Left ventricle myocardium inferior (tissue), 1 donor: ENCODE results near the gene CELF2. TPM values are rescaled to one million over a fixed set of nuclear protein-coding genes. Genes with fewer than 3 reads are reported as not detected.
A peak's percentile ranks its signal among the peaks of the same experiment; 100 is the strongest.

Experiments used
- DNase-seq: peaks from one replicate; pipeline ENCODE4 v3.0.0-alpha.2; 2020
- H3K27ac ChIP-seq: fragments of 200-600 bp; replicated peaks from 2 replicates; pipeline ENCODE4 v1.8.0; 2021
- H3K27me3 ChIP-seq: fragments of 200-600 bp; 2 replicates; pipeline ENCODE4 v1.8.0; 2021; ENCODE audit warnings: low read depth
- H3K36me3 ChIP-seq: fragments of 200-600 bp; 2 replicates; pipeline ENCODE4 v1.8.0; 2021
- H3K4me1 ChIP-seq: fragments of 200-600 bp; 2 replicates; pipeline ENCODE4 v1.8.0; 2021
- H3K4me3 ChIP-seq: fragments of 200-600 bp; 2 replicates; pipeline ENCODE4 v1.8.0; 2021; ENCODE audit warnings: mild to moderate bottlenecking, moderate library complexity
- H3K9me3 ChIP-seq: fragments of 200-600 bp; replicated peaks from 2 replicates; pipeline ENCODE4 v1.8.0; 2021
- intact Hi-C: fragments of 100-400 bp; cut with micrococcal nuclease; formaldehyde crosslinking; loops from one replicate; pipeline ENCODE4 v1.11.0; 2022
- long read RNA-seq: library from polyadenylated mRNA; unstranded; transcript quantifications from one replicate; pipeline ENCODE4 v2.0.0, GENCODE V29; 2021
- total RNA-seq: library from RNA; stranded (reverse); fragmentation: NEBNext Ultra II Directional; extraction: Animal tissue kit (Norgen Biotek cat#: 25700); gene quantifications from one replicate; pipeline ENCODE4 v1.2.1, GENCODE V29; 2021
- TF ChIP-seq, protein P1 (sequence below): fragments of 200-600 bp; IDR thresholded peaks from 2 replicates; pipeline ENCODE4 v1.8.0; 2021; ENCODE audit warnings: antibody characterized with exemption, mild to moderate bottlenecking, borderline replicate concordance
- donor health status: DM: no; HTN: yes; CAD: no; lungs with severe emphysema.

The CELF2 gene
- 74.9 TPM for total RNA-seq
- long read RNA-seq, full-length matches to known transcripts = 14 of 96 reads
- long read RNA-seq, partial matches to known transcripts = 35 of 96 reads
- long read RNA-seq, other reads (novel, unspliced or antisense) = 47 of 96 reads

DNA sequence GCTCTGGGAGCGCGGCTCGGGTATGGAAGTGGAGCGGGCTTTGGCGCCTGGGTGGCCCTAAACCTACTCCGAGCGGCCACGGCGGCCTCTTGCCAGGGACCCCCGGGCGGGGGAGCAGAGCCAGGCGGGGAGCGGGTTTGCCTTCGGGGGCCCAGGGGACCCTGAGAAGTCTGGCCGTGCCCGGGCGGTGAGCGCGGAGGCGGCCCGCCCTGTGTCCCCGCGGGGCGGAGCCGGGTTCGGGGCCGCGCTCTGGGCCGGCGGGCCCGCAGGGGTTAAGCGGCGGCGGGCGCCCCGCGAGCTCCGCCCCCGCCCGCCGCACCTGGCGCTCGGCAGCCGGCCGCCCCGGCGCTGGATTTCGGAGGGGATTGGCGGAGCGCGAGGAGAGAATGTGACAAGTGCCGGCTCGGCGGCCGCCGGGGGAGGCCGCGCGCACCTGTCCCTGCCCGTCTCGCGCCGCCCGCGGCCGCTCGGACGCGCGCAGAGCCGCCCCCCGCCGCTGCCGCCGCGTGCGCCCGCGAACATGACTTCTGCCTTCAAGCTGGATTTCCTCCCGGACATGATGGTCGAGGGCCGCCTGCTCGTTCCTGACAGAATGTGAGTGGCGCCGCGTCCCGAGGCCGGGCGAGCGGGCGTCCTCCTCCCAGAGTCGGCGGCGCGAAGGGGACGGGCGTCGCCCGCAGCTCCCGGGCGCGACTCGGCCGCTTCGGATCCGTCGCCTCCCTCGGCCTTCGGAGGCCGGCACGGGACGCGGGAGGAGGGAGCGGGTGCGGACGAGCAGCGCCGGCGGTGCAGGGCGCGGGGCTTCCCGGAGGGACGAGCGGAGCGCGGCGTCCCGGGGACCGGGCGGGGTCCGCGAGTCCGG is at the start of gene CELF2:
Gene CELF2 (plus strand): TSS at position 303 of the 862 bp plus-strand sequence. CDS start 218 bp downstream, at position 521.
- no peaks in the 10 kb centered on the region for H3K27me3 ChIP-seq
- H3K4me3 ChIP-seq = peak within 1 kb of the TSS; percentile 81
- H3K27ac ChIP-seq = peak within 1 kb of the TSS; percentile 95
- H3K36me3 ChIP-seq = no peaks in the 10 kb centered on the region
- peak; percentile 75 for DNase-seq
- no peaks in the 10 kb centered on the region for H3K9me3 ChIP-seq
- TF ChIP-seq, protein P1, sequence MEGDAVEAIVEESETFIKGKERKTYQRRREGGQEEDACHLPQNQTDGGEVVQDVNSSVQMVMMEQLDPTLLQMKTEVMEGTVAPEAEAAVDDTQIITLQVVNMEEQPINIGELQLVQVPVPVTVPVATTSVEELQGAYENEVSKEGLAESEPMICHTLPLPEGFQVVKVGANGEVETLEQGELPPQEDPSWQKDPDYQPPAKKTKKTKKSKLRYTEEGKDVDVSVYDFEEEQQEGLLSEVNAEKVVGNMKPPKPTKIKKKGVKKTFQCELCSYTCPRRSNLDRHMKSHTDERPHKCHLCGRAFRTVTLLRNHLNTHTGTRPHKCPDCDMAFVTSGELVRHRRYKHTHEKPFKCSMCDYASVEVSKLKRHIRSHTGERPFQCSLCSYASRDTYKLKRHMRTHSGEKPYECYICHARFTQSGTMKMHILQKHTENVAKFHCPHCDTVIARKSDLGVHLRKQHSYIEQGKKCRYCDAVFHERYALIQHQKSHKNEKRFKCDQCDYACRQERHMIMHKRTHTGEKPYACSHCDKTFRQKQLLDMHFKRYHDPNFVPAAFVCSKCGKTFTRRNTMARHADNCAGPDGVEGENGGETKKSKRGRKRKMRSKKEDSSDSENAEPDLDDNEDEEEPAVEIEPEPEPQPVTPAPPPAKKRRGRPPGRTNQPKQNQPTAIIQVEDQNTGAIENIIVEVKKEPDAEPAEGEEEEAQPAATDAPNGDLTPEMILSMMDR = no peak
- H3K4me1 ChIP-seq = peaks cover 89% of the 10 kb centered on the region
- intact Hi-C loops = no loop called here

DNA sequence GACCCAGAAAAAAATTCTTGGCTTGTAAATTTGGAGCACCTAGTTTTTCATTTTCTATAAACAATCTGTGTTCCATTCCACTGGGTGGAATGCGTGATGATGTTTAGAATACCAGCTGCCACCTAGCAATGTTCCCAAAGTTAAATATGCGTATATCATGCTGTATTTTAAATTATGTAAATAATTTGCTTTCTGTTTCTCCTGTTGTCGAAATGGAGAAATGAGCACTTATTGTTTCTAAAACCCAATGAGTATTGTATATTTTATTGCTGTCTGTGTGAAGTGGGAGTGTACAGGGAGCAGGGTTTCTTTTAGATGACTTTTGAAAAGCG is 49.4 kb upstream of the CELF2 start:
- Histone ChIP-seq H3K4me3 (no peak overlapping the region), H3K4me1 (peaks cover 8% of the 10 kb centered on the region), H3K27me3 (no peaks in the 10 kb centered on the region), H3K36me3 (no peaks in the 10 kb centered on the region), H3K9me3 (no peaks in the 10 kb centered on the region), H3K27ac (no peak overlapping the region)
- TF ChIP-seq, protein P1 = no peak
- no peak for DNase-seq
- intact Hi-C loops = no loop called here

DNA sequence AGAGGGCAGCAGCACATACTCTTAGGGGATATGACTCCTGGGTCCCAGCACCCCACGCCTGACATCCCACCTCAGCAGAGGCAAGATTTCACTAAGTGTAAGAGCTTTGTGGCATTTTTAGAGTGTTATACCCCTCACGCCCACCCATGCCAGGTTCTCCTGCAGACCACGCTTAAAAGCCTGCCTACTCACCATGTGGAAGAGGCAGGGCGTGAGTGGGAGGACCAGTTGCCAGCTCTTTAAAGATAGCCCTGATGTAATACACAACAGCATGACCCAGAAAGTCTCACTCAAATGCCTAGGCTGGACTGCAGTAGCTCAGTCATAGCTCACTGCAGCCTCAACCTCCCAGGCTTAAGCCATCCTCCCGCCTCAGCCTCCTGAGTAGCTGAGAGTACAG is 44.4 kb upstream of the CELF2 start:
- H3K9me3 ChIP-seq = no peaks in the 10 kb centered on the region
- TF ChIP-seq, protein P1 = no peak
- no peak overlapping the region for H3K4me3 ChIP-seq
- peaks cover 4% of the 10 kb centered on the region for H3K4me1 ChIP-seq
- no peak overlapping the region for H3K27ac ChIP-seq
- DNase-seq = no peak
- H3K27me3 ChIP-seq = no peaks in the 10 kb centered on the region
- intact Hi-C loops = no loop called here
- no peaks in the 10 kb centered on the region for H3K36me3 ChIP-seq

DNA sequence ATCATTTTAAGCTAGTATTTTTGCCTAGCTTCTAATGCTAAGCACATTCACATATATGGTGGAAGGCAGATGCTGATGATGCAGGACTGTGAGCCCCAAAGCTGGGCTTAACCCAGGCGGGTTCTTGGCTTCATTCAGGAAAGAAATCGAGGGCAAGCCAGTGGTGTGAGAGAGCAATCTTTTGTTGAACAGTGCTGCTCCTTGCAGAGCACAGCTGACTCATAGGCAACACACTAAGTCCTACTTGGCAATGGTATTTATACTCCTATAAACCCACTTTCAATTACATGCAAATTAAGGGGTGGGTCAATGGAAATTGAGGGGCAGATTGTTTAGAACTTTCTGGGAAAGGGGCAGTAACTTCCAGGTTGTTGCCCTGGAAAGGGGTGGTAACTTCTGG is 42.0 kb upstream of the CELF2 start:
- H3K4me3 ChIP-seq = no peak overlapping the region
- H3K36me3 ChIP-seq = no peaks in the 10 kb centered on the region
- H3K27me3 ChIP-seq = no peaks in the 10 kb centered on the region
- H3K4me1 ChIP-seq = peaks cover 17% of the 10 kb centered on the region
- intact Hi-C loops = no loop called here
- TF ChIP-seq, protein P1 = no peak
- no peaks in the 10 kb centered on the region for H3K9me3 ChIP-seq
- no peak overlapping the region for H3K27ac ChIP-seq
- no peak for DNase-seq

DNA sequence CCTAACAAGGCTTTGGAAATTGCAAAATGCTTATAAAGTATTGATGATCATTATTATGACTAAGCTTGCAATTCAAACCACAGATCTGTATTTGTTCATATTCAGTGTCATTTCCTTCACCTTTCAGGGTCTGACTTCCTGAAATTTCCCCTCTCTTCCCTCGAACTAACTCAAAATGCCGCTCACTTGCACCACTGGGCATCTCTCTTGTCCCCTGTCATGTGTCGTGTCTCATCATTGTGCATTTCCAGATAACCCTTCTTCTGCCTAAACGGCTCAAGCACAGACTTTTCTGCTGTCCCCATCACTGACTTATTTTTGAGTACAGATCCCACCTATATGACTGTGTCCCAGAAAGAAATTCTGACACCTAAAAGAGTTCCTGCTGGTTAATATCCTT is 41.0 kb upstream of the CELF2 start:
- H3K9me3 ChIP-seq = no peaks in the 10 kb centered on the region
- H3K4me1 ChIP-seq = peaks cover 17% of the 10 kb centered on the region
- TF ChIP-seq, protein P1 = no peak
- no peak for DNase-seq
- no peaks in the 10 kb centered on the region for H3K27me3 ChIP-seq
- no peaks in the 10 kb centered on the region for H3K36me3 ChIP-seq
- intact Hi-C loops = no loop called here
- H3K27ac ChIP-seq = peak overlapping the region; percentile 50
- no peak overlapping the region for H3K4me3 ChIP-seq
